ENCODE results near the gene HEY2.

DNA sequence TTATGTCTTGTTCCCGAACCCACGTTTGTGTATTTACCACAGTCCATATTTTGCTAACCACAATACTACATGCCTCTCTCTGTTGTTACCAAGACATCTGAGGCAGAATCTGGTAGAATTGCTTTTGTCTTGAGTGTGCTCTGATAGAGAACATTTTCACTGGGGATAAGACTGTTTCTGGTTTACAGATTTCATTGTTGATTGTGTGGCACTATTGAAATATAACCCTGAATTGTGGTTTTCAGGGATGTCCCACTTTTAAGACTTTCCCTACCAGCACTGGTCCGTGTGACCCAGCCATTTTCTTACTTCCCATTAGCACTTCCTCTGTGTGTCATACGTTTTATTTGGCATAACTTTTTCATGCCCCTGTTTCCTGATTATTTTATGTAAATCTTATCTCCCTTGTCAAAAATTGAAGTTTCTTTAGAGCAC lies 53.5 kb downstream of the HEY2 start:
- TF ChIP-seq POLR2AphosphoS5 (IDR thresholded peaks at IDR 0.05) (no peak), POLR2A (IDR thresholded peaks at IDR 0.05) (no peak), EP300 (IDR thresholded peaks at IDR 0.05; ENCODE audit: low read depth) (no peak)
- TF ChIP-seq, protein P1, sequence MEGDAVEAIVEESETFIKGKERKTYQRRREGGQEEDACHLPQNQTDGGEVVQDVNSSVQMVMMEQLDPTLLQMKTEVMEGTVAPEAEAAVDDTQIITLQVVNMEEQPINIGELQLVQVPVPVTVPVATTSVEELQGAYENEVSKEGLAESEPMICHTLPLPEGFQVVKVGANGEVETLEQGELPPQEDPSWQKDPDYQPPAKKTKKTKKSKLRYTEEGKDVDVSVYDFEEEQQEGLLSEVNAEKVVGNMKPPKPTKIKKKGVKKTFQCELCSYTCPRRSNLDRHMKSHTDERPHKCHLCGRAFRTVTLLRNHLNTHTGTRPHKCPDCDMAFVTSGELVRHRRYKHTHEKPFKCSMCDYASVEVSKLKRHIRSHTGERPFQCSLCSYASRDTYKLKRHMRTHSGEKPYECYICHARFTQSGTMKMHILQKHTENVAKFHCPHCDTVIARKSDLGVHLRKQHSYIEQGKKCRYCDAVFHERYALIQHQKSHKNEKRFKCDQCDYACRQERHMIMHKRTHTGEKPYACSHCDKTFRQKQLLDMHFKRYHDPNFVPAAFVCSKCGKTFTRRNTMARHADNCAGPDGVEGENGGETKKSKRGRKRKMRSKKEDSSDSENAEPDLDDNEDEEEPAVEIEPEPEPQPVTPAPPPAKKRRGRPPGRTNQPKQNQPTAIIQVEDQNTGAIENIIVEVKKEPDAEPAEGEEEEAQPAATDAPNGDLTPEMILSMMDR (IDR thresholded peaks at IDR 0.05) = no peak
